VCaP (cell line): ENCODE results near the gene RAB3GAP2.

Experiments
- H3K27ac ChIP-seq: fragments of 450-650 bp; 2 replicates; pipeline ENCODE4 v1.5.1; 2017
- CTCF ChIP-seq: fragments of 450-650 bp; conservative IDR thresholded peaks from 2 replicates; pipeline ENCODE4 v1.5.1; 2017; ENCODE audit warnings: mild to moderate bottlenecking, moderate library complexity

The RAB3GAP2 gene

DNA sequence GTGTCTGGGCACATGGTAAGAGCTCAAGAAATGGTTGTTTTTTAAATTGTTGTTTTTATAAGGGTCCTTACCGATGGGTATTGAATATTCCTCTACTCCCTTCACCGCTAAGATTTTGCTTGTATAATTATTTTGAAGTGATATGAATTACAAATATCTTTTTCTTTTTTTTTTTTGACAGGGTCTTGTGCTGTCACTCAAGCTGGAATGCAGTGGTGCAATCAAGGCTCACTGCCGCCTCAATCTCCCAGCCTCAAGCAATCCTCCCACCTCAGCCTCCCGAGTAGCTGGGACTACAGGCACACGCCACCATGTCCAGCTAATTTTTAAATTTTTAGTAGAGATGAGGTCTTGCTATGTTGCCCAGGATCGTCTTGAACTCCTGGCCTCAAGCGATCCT is 27.1 kb upstream of the RAB3GAP2 start:
- no peak overlapping the region; the same call in 1 of the 2 replicates for H3K27ac ChIP-seq
- no peak for TF ChIP-seq CTCF

- H3K27ac ChIP-seq, result no peak overlapping the region
- TF ChIP-seq CTCF, result no peak
Observed at GRCh38 chr1:220298470-220299205, 26.4 kb upstream of the RAB3GAP2 start.

GRCh38 chr1:220296981-220297380 is 24.7 kb upstream of the RAB3GAP2 start:
- no peak for TF ChIP-seq CTCF
- H3K27ac ChIP-seq, result no peak overlapping the region

GRCh38 chr1:220294846-220295301 is 22.6 kb upstream of the RAB3GAP2 start:
- H3K27ac ChIP-seq, result no peak overlapping the region
- no peak for TF ChIP-seq CTCF

- no peak overlapping the region for H3K27ac ChIP-seq
- TF ChIP-seq CTCF, result no peak
Observed at GRCh38 chr1:220291580-220291979, 19.3 kb upstream of the RAB3GAP2 start.

- no peak overlapping the region for H3K27ac ChIP-seq
- no peak for TF ChIP-seq CTCF
Observed at GRCh38 chr1:220290140-220290761, 18.0 kb upstream of the RAB3GAP2 start.

- no peak overlapping the region for H3K27ac ChIP-seq
- no peak for TF ChIP-seq CTCF
Observed at GRCh38 chr1:220287129-220287528, 14.9 kb upstream of the RAB3GAP2 start.
